HG03175 (cell line): ENCODE measurements around the gene EIF4E3.

ENCODE experiments used
- ATAC-seq: cut with Tn5 transposase; IDR thresholded peaks from one replicate; pipeline ENCODE4 v1.9.1; 2021; ENCODE audit warnings: mild to moderate bottlenecking, moderate library complexity; ENCODE audit not compliant: unreplicated experiment

The EIF4E3 gene

GRCh38 chr3:71651625-71652024, 73.6 kb downstream of the EIF4E3 start:
- ATAC-seq, result no peak

DNA sequence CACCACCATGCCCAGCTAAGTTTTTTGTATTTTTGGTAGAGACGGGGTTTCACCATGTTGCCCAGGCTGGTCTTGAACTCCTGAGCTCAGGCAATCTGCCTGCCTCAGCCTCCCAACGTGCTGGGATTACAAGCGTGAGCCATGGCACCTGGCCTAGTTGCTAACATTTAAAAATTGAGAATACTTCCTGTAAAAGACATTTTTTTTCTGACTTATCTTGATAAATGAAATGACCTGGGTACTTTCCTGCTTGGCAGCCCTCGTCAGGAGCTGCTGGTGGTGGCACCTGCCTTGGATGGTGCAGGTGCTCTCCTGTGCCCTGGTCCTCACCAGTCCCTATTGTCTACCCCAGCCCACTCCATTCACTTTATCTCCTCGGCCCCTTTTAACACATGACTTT, 74.8 kb downstream of the EIF4E3 start:
- ATAC-seq, result no peak

DNA sequence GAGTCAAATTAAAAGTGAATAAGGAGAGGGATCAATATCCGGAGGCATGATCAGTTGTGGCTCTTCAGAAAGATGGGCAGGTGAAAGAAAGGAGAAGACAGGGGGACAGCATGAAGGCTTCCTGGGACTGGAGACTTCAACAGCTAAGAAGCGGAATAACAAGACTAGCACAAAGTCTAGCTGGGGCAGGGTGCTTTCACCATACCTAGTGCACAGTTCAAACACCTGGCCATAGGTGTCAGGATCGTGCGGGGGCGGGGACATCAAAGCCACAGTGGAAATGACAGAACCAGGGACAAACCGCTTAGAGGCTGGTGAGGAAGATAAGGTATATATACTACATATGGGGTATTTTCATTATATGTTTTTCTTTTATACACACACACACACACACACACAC, 75.4 kb downstream of the EIF4E3 start:
- no peak for ATAC-seq

DNA sequence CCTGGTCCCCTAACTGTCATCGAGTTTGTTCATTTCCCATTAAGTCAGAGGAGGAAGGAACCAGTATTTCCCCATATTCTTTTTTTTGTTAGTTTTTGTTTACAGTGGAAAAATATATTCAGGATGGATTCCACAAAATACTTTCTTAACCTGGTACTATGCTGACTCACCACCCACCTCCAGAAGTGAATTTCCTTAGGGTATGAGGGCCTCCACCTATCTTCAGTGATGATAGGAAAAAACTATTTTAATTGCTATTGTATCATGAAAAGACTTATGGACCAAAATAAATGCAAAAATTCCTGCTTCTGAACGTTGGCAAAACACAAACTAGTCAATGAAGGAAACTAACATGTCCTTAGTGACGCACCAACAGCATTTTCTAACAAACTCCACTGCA, 77.5 kb downstream of the EIF4E3 start:
- no peak for ATAC-seq

DNA sequence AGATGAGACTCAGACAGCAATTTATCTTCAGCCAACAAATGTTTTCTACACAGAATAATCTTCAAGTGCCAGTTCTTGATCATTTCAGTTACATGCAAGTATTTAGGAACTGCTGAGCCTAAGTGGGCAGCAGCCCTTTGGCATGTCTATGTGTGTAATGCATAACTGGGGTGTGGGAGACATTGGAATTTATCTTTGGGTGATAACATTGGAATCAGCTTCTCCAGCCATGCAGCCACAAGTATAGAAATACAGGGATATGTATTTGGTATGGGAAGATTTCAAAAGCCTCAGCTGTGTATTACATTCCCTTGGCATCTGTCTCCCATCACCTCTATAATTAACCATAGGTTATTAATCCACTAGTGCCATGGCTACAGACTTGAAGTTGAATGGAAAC, 78.2 kb downstream of the EIF4E3 start:
- ATAC-seq, result no peak

GRCh38 chr3:71645140-71645539, 80.1 kb downstream of the EIF4E3 start:
- no peak for ATAC-seq

GRCh38 chr3:71641674-71642073, 83.5 kb downstream of the EIF4E3 start:
- ATAC-seq, result peak; percentile 60

- no peak for ATAC-seq
Measured at GRCh38 chr3:71640331-71640983, 84.7 kb downstream of the EIF4E3 start.

DNA sequence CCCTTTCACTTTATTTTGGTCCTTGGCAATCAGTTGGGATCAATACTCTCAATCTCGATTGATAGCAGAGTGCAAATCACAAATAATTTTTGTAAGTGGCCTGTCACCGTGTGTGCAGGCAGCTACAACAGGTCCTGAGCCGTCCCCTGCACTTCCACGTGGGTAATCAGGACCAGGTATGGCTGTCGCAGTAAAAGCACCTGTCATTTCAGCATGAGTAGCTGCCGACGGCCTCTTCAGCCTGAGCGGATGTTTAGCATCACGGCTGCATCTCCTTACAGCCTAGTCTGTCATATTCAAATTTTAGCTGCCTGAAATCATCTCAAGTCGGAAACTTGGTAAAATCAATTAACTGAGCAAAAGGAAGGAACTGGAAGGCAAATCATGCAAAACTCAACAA, 88.7 kb downstream of the EIF4E3 start:
- no peak for ATAC-seq

GRCh38 chr3:71636001-71636400, 89.2 kb downstream of the EIF4E3 start:
- ATAC-seq, result no peak

- no peak for ATAC-seq
Measured at GRCh38 chr3:71634671-71635070, 90.5 kb downstream of the EIF4E3 start.

- no peak for ATAC-seq
Measured at GRCh38 chr3:71629711-71630110, 95.5 kb downstream of the EIF4E3 start.

DNA sequence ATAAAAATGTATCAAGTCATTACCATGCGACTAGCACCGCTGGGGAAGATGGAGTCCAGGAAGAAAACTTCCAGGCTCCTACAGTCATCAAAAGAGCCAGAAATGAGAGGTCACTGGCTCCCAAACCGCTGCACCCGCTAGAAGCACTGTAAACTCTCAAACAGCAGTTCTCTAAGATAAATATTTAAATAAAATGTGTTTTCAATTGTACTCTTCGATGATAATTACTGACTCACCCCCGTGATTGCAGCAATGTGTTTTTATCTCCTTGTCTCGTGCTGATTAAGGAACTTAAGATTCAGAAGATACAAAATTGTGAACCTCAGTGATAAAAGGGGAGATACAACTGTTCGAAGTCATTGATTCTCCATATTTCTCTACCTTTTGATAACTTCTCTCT, 95.9 kb downstream of the EIF4E3 start:
- ATAC-seq, result no peak

GRCh38 chr3:71628522-71628921, 96.7 kb downstream of the EIF4E3 start:
- no peak for ATAC-seq

DNA sequence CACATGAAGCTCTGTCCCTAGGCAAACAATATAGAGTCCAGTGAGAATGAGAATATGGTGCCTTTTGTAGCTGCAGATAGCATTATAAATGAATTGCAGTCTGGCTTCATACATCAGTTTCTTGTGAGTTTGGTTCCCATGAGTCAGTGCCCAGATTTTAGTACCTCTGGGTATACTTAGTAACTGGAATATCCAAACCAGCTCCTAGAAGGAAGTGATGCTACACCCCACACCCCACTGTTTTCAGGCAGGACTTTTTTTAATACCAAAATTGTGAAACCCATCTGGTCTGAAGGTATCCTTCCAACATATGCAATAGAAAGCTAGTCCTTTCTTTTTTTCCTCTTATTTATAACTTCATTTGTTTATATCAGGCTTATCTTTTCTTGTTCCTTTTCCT, 99.5 kb downstream of the EIF4E3 start:
- no peak for ATAC-seq
